Tibial nerve (tissue), 4 donors: ENCODE data around the gene NAP1L1.

ENCODE experiments used
- EP300 ChIP-seq, 2 donors: sonication (generic); formaldehyde crosslinking; IDR thresholded peaks; one replicate each; pipeline ENCODE4 v1.6.1; 2017; ENCODE audit warnings: antibody characterized with exemption in 2 of 2, mild to moderate bottlenecking in 1 of 2
- POLR2A ChIP-seq, 2 donors: fragments of 450-650 bp; IDR thresholded peaks; one replicate each; pipeline ENCODE4 v1.6.1; 2017; ENCODE audit warnings: antibody characterized with exemption in 2 of 2, mild to moderate bottlenecking in 2 of 2, moderate library complexity in 2 of 2
- TF ChIP-seq, protein P1 (sequence below), 5 experiments: fragments of 200-600 bp in 3 of 5; fragments of 450-650 bp in 2 of 5; sonication (generic) in 3 of 5; IDR thresholded peaks; one replicate each; pipeline ENCODE4 v1.5.1; 2016 to 2019; ENCODE audit warnings: antibody characterized with exemption in 5 of 5, mild to moderate bottlenecking in 3 of 5, moderate library complexity in 2 of 5

DNA sequence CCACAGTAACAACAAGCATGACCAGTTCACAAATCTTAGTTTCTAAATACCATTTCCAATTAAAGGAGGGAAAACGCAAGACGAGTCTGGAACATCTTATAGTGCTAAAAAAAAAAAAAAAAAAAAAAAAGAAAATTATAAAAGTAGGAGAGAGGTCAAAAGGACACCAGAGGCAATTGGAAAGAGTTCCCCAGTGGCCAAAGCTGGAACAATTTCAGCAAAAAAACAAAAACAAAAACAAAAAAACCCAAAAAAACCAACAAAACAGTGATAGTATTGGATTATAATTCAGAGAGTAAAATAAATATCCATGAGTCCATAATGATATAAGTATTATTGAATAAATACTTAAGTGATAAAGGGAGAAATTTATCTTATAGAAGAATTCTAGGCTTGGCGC, 10.3 kb upstream of the NAP1L1 start:
- TF ChIP-seq, protein P1, sequence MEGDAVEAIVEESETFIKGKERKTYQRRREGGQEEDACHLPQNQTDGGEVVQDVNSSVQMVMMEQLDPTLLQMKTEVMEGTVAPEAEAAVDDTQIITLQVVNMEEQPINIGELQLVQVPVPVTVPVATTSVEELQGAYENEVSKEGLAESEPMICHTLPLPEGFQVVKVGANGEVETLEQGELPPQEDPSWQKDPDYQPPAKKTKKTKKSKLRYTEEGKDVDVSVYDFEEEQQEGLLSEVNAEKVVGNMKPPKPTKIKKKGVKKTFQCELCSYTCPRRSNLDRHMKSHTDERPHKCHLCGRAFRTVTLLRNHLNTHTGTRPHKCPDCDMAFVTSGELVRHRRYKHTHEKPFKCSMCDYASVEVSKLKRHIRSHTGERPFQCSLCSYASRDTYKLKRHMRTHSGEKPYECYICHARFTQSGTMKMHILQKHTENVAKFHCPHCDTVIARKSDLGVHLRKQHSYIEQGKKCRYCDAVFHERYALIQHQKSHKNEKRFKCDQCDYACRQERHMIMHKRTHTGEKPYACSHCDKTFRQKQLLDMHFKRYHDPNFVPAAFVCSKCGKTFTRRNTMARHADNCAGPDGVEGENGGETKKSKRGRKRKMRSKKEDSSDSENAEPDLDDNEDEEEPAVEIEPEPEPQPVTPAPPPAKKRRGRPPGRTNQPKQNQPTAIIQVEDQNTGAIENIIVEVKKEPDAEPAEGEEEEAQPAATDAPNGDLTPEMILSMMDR (IDR thresholded peaks at IDR 0.05), result no peak
- TF ChIP-seq POLR2A (IDR thresholded peaks at IDR 0.05), result no peak
- TF ChIP-seq EP300 (IDR thresholded peaks at IDR 0.05), result no peak
